Smooth muscle cell of the brain vasculature (primary cell): ENCODE data around the gene C6orf89.
"Not testable (repeated sequence)": the region's sequence is repeated elsewhere in the genome, so short reads cannot be mapped to it uniquely, and the experiment has no call there.

ENCODE experiments used
- DNase-seq: peaks from one replicate; pipeline ENCODE4 v3.0.0-alpha.2; 2012; ENCODE audit warnings: low read depth, low spot score

The C6orf89 gene

GRCh38 chr6:36924131-36924530, 38.4 kb downstream of the C6orf89 start:
- peak; percentile 66 for DNase-seq

GRCh38 chr6:36924778-36925374, 39.1 kb downstream of the C6orf89 start:
- DNase-seq, result no peak

DNA sequence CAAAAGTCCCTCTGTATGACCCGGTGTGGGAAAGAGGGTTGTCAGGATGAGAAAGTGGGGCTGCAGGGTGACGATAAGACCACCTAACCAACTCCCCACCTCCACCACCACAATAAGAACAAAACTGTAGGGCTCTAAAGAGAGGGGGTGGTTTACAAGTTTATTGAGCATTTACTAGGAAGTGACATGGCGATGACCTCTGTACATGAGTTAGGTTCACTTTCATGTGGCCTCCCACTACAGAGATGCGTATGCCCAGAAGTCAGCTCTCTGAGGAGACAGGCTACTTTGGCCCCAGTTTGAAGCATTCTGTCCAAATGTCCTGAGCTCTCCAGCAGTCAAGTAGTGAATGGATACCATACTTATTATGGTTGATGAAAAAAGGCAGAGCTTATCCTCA, 40.1 kb downstream of the C6orf89 start:
- no peak for DNase-seq

- peak; percentile 73 for DNase-seq
These were observed 41.2 kb downstream of the C6orf89 start for GRCh38 chr6:36926708-36927513.

GRCh38 chr6:36927691-36928546, 42.2 kb downstream of the C6orf89 start:
- no peak for DNase-seq

- DNase-seq, result no peak
These were observed 42.8 kb downstream of the C6orf89 start for GRCh38 chr6:36928547-36928918.

DNA sequence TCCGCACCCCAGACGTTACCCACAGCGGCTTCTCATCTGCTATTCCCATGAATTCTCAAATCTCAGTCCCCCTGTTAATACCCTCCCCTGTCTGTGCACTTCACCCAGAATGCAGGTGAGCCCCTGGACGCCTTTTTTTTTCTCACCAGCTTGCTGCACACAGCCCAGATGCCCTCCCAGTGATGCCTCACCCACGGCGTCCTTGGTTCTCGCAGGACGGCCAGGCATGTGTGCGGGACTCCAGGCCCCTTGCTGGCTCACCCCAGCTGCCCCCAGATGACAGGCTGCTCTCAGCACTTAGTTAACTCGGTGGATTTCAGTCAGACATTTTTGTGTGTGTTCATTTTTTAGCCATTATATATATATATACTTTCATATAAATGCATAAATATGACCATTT, 43.4 kb downstream of the C6orf89 start:
- no peak for DNase-seq

DNA sequence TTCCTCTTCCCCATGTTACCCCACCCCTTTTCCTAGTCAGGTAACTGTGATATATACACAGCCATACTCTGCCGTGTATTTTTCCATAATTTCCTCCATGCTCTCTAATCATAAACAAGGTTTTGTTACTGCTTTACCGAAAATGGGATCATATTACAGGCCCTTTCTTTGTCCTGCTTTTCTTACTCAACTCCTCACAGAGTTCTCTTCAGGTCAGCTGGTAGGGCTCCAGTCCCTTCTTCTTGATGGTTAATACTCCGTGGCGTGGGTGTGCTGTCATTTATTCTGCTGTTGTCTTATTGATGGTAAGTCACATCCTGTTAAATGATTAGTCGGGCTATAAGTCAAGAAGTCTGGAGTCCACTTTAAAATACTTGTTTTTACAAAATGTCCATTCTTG, 43.9 kb downstream of the C6orf89 start:
- DNase-seq, result no peak

GRCh38 chr6:36930483-36930882, 44.7 kb downstream of the C6orf89 start:
- no peak for DNase-seq

DNA sequence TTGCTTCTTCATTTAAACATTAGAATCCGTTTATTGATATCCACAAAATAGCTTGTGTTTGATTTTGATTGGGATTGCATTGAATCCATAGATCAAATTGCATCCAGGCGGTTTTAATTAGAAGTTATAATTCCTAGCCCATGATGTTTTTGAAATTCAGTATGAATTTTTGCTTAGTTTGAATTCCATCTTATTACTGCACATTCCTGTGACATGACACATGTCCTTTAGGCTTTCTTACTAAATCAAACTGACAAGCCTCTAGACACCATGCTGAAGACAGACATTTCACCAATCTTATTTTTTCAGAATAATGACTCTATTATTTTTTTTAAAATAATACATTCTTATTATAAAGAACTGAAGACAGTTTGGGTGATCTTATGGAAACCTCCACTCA, 47.4 kb downstream of the C6orf89 start:
- DNase-seq, result no peak

- no peak for DNase-seq
These were observed 47.8 kb downstream of the C6orf89 start for GRCh38 chr6:36933519-36933918.

GRCh38 chr6:36934901-36935300, 49.1 kb downstream of the C6orf89 start:
- no peak for DNase-seq

DNA sequence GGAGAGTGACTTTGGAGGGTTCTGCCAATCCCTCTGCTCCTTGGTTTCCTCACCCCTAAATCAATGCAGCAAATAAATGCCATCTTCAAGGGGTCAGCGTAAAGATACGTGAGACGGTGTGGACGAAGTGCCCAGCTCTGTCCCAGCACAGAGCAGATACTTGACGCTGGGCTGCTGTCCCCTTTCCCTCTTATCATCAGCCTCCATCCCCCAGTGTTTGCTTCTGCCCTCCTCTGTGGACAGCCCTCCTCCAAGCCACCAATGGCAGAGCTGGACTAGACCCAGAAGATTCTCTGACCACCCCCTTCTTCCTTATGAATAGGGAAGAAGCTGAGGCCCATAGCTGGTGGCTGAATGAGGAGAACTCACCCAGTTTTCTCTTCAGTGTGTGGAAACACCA, 51.1 kb downstream of the C6orf89 start:
- DNase-seq, result no peak

- DNase-seq, result no peak
These were observed 52.1 kb downstream of the C6orf89 start for GRCh38 chr6:36937896-36938295.

GRCh38 chr6:36938536-36938935, 52.8 kb downstream of the C6orf89 start:
- no peak for DNase-seq

GRCh38 chr6:36939005-36939404, 53.3 kb downstream of the C6orf89 start:
- not testable (repeated sequence) for DNase-seq

- DNase-seq, result no peak
These were observed 54.3 kb downstream of the C6orf89 start for GRCh38 chr6:36940027-36940426.

- DNase-seq, result not testable (repeated sequence)
These were observed 55.8 kb downstream of the C6orf89 start for GRCh38 chr6:36941561-36941960.

- not testable (repeated sequence) for DNase-seq
These were observed 56.6 kb downstream of the C6orf89 start for GRCh38 chr6:36942329-36942728.

DNA sequence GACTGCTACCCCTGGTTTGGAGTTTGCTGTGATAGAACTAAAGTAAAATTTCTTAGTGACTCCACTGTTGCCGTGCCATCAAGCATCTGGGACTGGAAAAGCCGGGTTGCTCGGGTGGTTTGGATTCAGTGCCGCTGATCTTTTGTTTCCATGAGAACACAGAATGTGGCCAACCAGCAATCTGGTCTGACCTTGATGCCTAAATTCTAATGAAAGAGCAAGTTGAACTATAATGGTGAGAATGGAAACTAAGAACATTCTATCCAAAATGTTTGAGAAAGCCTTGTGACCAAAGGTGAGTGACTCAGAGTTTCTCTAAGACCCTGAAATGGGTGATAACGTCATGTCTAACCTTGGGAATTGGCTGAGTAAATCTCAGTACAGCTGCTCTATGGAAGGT, 58.9 kb downstream of the C6orf89 start:
- DNase-seq, result no peak

- no peak for DNase-seq
These were observed 59.5 kb downstream of the C6orf89 start for GRCh38 chr6:36945301-36945700.

GRCh38 chr6:36946526-36946925, 60.8 kb downstream of the C6orf89 start:
- no peak for DNase-seq
